ENCODE measurements around the gene CEP152.

CEP152 gene

GRCh38 chr15:48785195-48785594 is 25.7 kb downstream of the CEP152 start:
- DNase-seq (ENCODE audit: low spot score), result no peak
- TF ChIP-seq CTCF (IDR thresholded peaks at IDR 0.05; ENCODE audit: extremely low read depth, missing control alignments), result no peak

DNA sequence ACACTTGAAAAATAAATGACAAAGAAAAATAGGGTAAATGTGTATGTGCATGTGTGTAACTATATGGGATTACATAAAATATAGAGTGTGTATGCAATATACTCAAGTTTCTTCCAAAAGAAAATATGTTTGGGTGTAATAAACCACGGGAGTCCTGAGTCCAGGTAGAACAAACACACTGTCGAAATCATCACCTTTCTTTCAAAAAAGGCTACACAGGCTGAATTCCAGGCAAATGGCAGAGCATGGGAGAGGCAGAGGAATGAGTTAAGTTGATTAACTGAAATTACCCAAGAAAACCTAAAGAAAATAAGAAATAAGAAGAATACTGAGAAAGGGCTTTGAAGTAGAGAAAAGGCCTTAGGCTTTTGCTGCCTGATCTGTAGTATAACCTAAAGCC is 26.1 kb downstream of the CEP152 start:
- no peak for TF ChIP-seq CTCF (IDR thresholded peaks at IDR 0.05; ENCODE audit: extremely low read depth, missing control alignments)

GRCh38 chr15:48782911-48783310 is 28.0 kb downstream of the CEP152 start:
- DNase-seq (ENCODE audit: low spot score), result no peak

More for the DNA sequence above, 26.1 kb downstream of the CEP152 start:
- no peak for DNase-seq (ENCODE audit: low spot score)

DNA sequence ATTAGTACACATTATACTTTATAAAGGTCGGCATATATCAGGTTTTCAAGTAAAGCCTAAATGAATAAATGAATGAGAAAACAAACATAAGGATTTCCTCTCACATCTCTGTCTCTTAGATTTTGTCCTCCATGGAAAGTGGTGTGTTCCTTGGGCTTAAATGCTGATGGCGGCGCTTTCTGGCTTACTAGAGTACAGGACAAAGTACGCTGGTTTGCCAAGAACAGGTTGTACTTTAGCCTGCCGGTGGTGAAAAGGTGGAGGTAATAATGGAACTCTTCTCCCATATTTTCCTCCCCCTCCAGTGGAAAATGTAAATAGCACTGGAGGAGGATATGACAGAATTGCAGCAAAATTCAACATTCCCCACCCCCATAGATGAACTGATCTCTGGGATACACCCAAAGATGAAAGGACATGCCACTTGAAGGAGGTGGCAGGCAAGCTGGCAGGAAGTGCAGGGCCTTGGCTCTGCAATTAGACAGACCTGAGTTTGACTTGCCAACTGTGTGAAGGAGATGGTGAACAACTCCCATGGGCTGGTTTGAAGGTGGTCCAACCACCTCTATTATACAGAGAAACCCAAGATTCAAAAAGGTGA is 29.3 kb downstream of the CEP152 start:
- no peak for DNase-seq (ENCODE audit: low spot score)
- TF ChIP-seq CTCF (IDR thresholded peaks at IDR 0.05; ENCODE audit: extremely low read depth, missing control alignments), result no peak

More at GRCh38 chr15:48782911-48783310, 28.0 kb downstream of the CEP152 start:
- no peak for TF ChIP-seq CTCF (IDR thresholded peaks at IDR 0.05; ENCODE audit: extremely low read depth, missing control alignments)

- no peak for DNase-seq (ENCODE audit: low spot score)
- TF ChIP-seq CTCF (IDR thresholded peaks at IDR 0.05; ENCODE audit: extremely low read depth, missing control alignments), result no peak
Measured at GRCh38 chr15:48781017-48781416, 29.9 kb downstream of the CEP152 start.

DNA sequence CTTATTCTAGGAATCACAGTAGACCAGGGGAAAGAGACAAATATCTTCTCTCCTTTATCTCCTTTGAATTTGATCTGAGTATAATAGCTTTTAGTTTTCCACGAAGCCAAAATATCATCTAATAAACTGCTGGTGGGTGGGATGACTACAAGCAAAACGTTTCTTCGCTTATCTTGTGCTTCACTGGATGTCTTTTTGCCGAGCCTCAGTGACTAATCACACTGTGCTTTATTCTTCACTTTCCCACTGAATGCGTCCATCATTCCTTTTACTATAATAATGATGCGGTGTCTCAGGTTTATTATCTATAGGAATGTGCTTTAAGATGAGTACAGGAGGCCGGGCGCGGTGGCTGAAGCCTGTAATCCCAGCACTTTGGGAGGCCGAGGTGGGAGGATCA is 32.5 kb downstream of the CEP152 start:
- no peak for DNase-seq (ENCODE audit: low spot score)
- no peak for TF ChIP-seq CTCF (IDR thresholded peaks at IDR 0.05; ENCODE audit: extremely low read depth, missing control alignments)

DNA sequence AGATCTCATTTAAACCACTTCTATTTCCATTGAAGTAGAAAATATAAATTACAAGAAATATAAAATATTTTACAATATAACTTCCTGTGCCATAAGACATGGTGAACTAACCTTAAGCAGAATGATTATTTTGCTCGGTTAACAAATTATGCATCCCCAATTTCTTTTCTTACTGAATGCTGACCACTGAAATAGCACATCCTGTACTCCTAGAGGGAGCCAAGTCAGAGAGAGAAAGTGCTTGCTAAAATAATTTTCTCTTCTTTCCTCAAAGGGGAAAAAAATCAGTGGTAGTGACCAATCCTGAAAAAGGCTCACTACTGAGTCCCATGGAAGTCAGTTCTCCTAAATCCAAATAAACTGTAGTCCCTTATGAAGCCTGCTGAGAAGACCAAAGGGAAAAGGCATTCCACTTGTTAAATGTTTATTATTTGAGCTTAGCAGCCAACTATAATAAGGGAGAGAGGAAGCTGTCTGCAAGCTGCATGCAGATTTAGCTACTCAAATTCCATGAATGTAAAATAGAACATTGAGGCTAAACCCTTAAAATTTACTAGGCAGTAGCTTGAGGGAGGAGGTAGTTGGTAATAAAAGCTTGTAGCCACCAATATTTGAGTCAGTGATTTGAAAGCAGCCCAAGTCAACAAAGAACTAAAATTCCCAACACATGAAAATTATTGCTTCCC is 33.1 kb downstream of the CEP152 start:
- DNase-seq (ENCODE audit: low spot score), result no peak
- TF ChIP-seq CTCF (IDR thresholded peaks at IDR 0.05; ENCODE audit: extremely low read depth, missing control alignments), result no peak
